GM23338 (cell line): ENCODE data around the gene NPDC1. TPM values are rescaled to one million over a fixed set of nuclear protein-coding genes. Genes with fewer than 3 reads are reported as not detected.

Experiments
- ATAC-seq: fragments of 200-7000 bp; cut with Tn5 transposase; 3 replicates; pipeline ENCODE4 v1.9.1; 2020
- DNase-seq: peaks from one replicate; pipeline ENCODE4 v3.0.0-alpha.2; 2015; ENCODE audit warnings: low spot score
- H2AFZ ChIP-seq: fragments of 200-600 bp; sonication (generic); 2 replicates; pipeline ENCODE4 v1.8.0; 2016; ENCODE audit warnings: antibody characterized with exemption, mild to moderate bottlenecking, moderate library complexity
- H3F3A ChIP-seq: fragments of 200-600 bp; sonication (generic); replicated peaks from 2 replicates; pipeline ENCODE4 v1.8.0; 2017; ENCODE audit warnings: antibody characterized with exemption, mixed run types, low read depth
- H3K27ac ChIP-seq: fragments of 200-600 bp; sonication (generic); 2 replicates; pipeline ENCODE4 v1.6.1; 2016; ENCODE audit warnings: low read depth
- H3K27me3 ChIP-seq: fragments of 200-600 bp; sonication (generic); 2 replicates; pipeline ENCODE4 v1.8.0; 2016; ENCODE audit warnings: mild to moderate bottlenecking, mixed run types, moderate library complexity; ENCODE audit not compliant: insufficient read depth
- H3K36me3 ChIP-seq: fragments of 200-600 bp; sonication (generic); 2 replicates; pipeline ENCODE4 v1.8.0; 2016; ENCODE audit warnings: mild to moderate bottlenecking; ENCODE audit not compliant: insufficient read depth
- H3K4me1 ChIP-seq: fragments of 200-600 bp; sonication (generic); 2 replicates; pipeline ENCODE4 v1.8.0; 2016; ENCODE audit warnings: mild to moderate bottlenecking, moderate library complexity; ENCODE audit not compliant: insufficient read depth
- H3K4me2 ChIP-seq: fragments of 200-600 bp; sonication (generic); 2 replicates; pipeline ENCODE4 v1.7.1; 2017; ENCODE audit warnings: mixed run types
- H3K4me3 ChIP-seq: fragments of 200-600 bp; sonication (generic); 2 replicates; pipeline ENCODE4 v1.6.1; 2016; ENCODE audit warnings: mixed run types
- H3K79me2 ChIP-seq: fragments of 200-600 bp; sonication (generic); replicated peaks from 2 replicates; pipeline ENCODE4 v1.8.0; 2017; ENCODE audit warnings: mild to moderate bottlenecking; ENCODE audit not compliant: insufficient read depth
- H3K9me2 ChIP-seq: fragments of 200-600 bp; sonication (generic); 2 replicates; pipeline ENCODE4 v1.8.0; 2017; ENCODE audit not compliant: insufficient read depth
- H4K20me1 ChIP-seq: fragments of 200-600 bp; sonication (generic); replicated peaks from 2 replicates; pipeline ENCODE4 v1.8.0; 2017; ENCODE audit warnings: mild to moderate bottlenecking; ENCODE audit not compliant: insufficient read depth
- H3K27ac Mint-ChIP-seq: 2 replicates; pipeline ENCODE4 v1.8.0; 2020; ENCODE audit warnings: inconsistent platforms, mild to moderate bottlenecking, moderate library complexity, mixed read lengths
- H3K27me3 Mint-ChIP-seq: 3 replicates; pipeline ENCODE4 v1.8.0; 2022; ENCODE audit warnings: low read depth, mild to moderate bottlenecking, moderate library complexity, mixed read lengths, inconsistent platforms; ENCODE audit not compliant: insufficient read depth, poor library complexity
- H3K36me3 Mint-ChIP-seq: 3 replicates; pipeline ENCODE4 v1.8.0; 2021; ENCODE audit warnings: low read depth, mild to moderate bottlenecking, inconsistent platforms, moderate library complexity, mixed read lengths
- H3K4me1 Mint-ChIP-seq: 3 replicates; pipeline ENCODE4 v1.8.0; 2020; ENCODE audit warnings: mild to moderate bottlenecking, inconsistent platforms, mixed read lengths
- H3K4me3 Mint-ChIP-seq: 3 replicates; pipeline ENCODE4 v1.8.0; 2021; ENCODE audit warnings: moderate library complexity, mild to moderate bottlenecking, inconsistent platforms, mixed read lengths
- H3K9me3 Mint-ChIP-seq: 3 replicates; pipeline ENCODE4 v1.8.0; 2020; ENCODE audit warnings: moderate library complexity, mild to moderate bottlenecking, inconsistent platforms, mixed read lengths
- EZH2phosphoT487 ChIP-seq: fragments of 200-600 bp; sonication (generic); IDR thresholded peaks from one replicate; pipeline ENCODE4 v1.8.1; 2018; ENCODE audit warnings: antibody characterized with exemption; ENCODE audit not compliant: unreplicated experiment
- POLR2AphosphoS5 ChIP-seq: IDR thresholded peaks from 2 replicates; pipeline ENCODE4 v1.6.1; 2016; ENCODE audit warnings: antibody characterized with exemption, low read depth
- polyA plus RNA-seq: library from polyadenylated mRNA; unstranded; fragments of >200 nt; fragmentation: Nextera tagmentation; extraction: Ambion mirVana; gene quantifications from 2 replicates; pipeline ENCODE4 v1.2.1, GENCODE V29; 2016
- total RNA-seq: library from RNA; depleted of rRNA; stranded (reverse); fragments of >200 nt; shearing (Covaris generic); gene quantifications from 2 replicates; pipeline ENCODE4 v1.2.3, GENCODE V29; 2014
- TF ChIP-seq, protein P1 (sequence below): fragments of 250-450 bp; sonication (Bioruptor Pico); IDR thresholded peaks from 2 replicates; pipeline ENCODE4 v1.5.0; 2020; ENCODE audit warnings: mild to moderate bottlenecking, moderate library complexity

NPDC1 gene
- total and polyA plus RNA-seq, 2 experiments from 2014 or later, result 34.3 to 35.5 TPM

DNA sequence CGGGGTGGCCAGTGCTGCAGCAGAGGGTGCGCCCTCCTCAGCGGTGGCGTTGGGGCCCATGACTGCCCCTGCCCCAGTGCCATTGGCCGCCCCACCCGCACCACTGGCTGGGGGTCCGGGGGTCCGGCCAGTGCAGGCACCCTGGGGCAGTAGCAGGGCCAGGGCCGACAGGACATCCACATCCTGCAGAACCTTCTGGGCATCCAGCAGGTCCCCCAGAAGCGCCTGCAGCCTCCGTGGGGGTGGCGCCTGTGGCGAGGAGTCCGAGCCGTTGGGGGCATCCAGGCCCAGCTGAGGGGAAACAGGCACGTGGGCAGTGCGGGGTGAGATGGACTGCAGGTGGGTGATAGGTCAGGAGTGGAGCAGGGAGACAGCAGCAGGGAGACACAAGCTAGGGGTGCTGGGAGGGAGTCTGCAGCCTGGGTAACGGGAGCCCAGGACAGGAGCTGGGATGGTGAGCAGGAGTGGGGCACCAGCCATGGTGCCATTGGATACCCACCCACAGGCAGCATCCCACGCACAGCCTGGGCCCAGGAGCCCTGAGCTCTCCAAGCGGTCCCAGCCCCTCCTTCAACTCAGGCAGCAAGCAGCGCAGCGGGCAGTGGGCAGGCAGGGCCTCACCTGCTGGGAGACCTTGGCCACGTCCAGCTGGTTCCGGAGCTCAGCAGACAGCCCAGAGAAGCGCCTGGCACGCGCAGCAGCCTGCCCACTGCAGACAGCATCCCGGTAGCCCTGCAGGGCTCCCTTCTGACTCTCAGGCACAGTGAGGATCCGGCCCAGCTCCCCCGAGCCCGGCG lies 25.0 kb downstream of the NPDC1 start:
- Histone ChIP-seq H3K79me2 (no peaks in the 10 kb centered on the region), H3K4me1 (peaks cover 4% of the 10 kb centered on the region; the same call in 1 of the 2 replicates), H4K20me1 (no peaks in the 10 kb centered on the region), H3F3A (0 out of 2 replicates have a peak, but pooled peaks cover 3% of the 10 kb centered on the region), H3K27ac (no peak overlapping the region), H2AFZ (no peak overlapping the region), H3K4me3 (no peak overlapping the region), H3K4me2 (no peak overlapping the region), H3K36me3 (no peaks in the 10 kb centered on the region), H3K9me2 (no peaks in the 10 kb centered on the region), H3K27me3 (no peaks in the 10 kb centered on the region)
- DNase-seq (no peak), ATAC-seq (no peak)
- H3K4me1 Mint-ChIP-seq, result no peaks in the 10 kb centered on the region; the same call in 2 of the 3 replicates
- H3K4me3 Mint-ChIP-seq, result no peak overlapping the region
- H3K9me3 Mint-ChIP-seq, result no peaks in the 10 kb centered on the region
- H3K27me3 Mint-ChIP-seq, result peaks cover 11% of the 10 kb centered on the region
- TF ChIP-seq, protein P1, sequence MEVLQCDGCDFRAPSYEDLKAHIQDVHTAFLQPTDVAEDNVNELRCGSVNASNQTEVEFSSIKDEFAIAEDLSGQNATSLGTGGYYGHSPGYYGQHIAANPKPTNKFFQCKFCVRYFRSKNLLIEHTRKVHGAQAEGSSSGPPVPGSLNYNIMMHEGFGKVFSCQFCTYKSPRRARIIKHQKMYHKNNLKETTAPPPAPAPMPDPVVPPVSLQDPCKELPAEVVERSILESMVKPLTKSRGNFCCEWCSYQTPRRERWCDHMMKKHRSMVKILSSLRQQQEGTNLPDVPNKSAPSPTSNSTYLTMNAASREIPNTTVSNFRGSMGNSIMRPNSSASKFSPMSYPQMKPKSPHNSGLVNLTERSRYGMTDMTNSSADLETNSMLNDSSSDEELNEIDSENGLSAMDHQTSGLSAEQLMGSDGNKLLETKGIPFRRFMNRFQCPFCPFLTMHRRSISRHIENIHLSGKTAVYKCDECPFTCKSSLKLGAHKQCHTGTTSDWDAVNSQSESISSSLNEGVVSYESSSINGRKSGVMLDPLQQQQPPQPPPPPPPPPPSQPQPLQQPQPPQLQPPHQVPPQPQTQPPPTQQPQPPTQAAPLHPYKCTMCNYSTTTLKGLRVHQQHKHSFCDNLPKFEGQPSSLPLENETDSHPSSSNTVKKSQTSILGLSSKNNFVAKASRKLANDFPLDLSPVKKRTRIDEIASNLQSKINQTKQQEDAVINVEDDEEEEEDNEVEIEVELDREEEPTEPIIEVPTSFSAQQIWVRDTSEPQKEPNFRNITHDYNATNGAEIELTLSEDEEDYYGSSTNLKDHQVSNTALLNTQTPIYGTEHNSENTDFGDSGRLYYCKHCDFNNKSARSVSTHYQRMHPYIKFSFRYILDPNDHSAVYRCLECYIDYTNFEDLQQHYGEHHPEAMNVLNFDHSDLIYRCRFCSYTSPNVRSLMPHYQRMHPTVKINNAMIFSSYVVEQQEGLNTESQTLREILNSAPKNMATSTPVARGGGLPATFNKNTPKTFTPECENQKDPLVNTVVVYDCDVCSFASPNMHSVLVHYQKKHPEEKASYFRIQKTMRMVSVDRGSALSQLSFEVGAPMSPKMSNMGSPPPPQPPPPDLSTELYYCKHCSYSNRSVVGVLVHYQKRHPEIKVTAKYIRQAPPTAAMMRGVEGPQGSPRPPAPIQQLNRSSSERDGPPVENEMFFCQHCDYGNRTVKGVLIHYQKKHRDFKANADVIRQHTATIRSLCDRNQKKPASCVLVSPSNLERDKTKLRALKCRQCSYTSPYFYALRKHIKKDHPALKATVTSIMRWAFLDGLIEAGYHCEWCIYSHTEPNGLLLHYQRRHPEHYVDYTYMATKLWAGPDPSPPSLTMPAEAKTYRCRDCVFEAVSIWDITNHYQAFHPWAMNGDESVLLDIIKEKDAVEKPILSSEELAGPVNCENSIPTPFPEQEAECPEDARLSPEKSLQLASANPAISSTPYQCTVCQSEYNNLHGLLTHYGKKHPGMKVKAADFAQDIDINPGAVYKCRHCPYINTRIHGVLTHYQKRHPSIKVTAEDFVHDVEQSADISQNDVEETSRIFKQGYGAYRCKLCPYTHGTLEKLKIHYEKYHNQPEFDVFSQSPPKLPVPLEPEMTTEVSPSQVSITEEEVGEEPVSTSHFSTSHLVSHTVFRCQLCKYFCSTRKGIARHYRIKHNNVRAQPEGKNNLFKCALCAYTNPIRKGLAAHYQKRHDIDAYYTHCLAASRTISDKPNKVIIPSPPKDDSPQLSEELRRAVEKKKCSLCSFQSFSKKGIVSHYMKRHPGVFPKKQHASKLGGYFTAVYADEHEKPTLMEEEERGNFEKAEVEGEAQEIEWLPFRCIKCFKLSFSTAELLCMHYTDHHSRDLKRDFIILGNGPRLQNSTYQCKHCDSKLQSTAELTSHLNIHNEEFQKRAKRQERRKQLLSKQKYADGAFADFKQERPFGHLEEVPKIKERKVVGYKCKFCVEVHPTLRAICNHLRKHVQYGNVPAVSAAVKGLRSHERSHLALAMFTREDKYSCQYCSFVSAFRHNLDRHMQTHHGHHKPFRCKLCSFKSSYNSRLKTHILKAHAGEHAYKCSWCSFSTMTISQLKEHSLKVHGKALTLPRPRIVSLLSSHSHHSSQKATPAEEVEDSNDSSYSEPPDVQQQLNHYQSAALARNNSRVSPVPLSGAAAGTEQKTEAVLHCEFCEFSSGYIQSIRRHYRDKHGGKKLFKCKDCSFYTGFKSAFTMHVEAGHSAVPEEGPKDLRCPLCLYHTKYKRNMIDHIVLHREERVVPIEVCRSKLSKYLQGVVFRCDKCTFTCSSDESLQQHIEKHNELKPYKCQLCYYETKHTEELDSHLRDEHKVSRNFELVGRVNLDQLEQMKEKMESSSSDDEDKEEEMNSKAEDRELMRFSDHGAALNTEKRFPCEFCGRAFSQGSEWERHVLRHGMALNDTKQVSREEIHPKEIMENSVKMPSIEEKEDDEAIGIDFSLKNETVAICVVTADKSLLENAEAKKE (CRISPR knock-in tag), result no peak
- no peak for TF ChIP-seq POLR2AphosphoS5
- no peak for TF ChIP-seq EZH2phosphoT487
- no peak overlapping the region for H3K27ac Mint-ChIP-seq
- peaks cover 2% of the 10 kb centered on the region; the same call in 1 of the 3 replicates for H3K36me3 Mint-ChIP-seq
